Measurements from ENCODE around the gene TKTL1.

GRCh38 chrX:154365997-154366665 lies 70.5 kb downstream of the TKTL1 start:
- no peak for TF ChIP-seq CTCF (IDR thresholded peaks at IDR 0.05)
- TF ChIP-seq EP300 (IDR thresholded peaks at IDR 0.05): no peak
- TF ChIP-seq POLR2A (IDR thresholded peaks at IDR 0.05): no peak
- no peak for TF ChIP-seq POLR2AphosphoS5 (IDR thresholded peaks at IDR 0.05)
